Measurements from ENCODE around the gene ARHGAP6.
"Not testable (repeated sequence)": the region's sequence is repeated elsewhere in the genome, so short reads cannot be mapped to it uniquely, and the experiment has no call there.

Gene ARHGAP6

DNA sequence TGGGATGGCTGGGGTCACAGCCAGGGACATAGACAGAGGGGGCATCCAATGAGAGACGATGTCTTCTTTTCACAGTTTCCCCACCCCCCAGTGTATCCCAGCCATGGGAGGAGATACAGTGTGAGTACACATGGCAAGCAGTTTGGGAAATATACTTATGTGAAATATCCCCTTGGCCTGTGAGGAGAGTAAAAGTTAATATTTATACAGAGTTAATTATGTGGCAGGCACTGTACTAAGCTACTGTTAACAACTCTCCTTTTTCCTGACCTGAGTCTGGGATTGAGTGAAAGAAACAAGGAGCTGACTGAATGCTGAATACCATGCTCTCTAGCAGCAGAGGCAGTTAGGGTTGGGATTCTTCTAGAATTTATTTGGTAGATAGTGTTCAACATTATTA is 519.3 kb downstream of the ARHGAP6 start:
- DNase-seq: no peak

DNA sequence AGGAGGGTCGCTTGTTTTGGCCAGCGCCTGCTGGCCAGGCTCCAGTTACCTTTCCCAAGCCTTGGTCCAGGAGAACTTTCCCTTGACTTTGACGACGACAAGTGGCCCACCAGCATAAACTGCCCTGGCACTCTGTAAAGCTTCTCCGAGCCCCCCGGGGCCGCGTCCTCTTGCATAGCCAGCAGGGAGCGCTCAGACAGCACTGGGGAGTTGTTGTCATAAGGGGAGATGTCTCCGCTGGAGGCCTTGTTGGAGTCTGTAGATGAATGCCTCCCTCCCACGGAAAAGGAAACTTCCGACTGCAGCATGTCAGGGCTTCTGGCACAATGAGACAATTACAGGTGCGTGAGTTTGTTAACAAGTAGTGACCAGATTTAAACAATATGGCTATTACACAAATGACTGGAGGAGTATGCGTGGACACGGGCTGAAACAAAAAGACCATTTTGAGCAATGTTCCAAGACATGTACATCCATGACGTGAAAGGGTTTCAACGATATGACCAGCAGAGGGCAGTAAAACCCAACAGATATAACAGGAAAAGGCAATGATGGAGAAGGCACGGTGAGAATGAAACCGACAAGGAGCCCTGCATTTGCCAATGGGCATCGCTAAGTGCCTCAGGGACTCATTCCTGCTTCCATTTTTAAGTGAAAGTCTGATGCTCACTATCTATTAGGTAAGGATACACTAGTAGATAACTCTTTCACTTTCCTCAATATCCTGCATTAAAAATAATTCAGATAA is 521.6 kb downstream of the ARHGAP6 start:
- DNase-seq: peak; percentile 70

DNA sequence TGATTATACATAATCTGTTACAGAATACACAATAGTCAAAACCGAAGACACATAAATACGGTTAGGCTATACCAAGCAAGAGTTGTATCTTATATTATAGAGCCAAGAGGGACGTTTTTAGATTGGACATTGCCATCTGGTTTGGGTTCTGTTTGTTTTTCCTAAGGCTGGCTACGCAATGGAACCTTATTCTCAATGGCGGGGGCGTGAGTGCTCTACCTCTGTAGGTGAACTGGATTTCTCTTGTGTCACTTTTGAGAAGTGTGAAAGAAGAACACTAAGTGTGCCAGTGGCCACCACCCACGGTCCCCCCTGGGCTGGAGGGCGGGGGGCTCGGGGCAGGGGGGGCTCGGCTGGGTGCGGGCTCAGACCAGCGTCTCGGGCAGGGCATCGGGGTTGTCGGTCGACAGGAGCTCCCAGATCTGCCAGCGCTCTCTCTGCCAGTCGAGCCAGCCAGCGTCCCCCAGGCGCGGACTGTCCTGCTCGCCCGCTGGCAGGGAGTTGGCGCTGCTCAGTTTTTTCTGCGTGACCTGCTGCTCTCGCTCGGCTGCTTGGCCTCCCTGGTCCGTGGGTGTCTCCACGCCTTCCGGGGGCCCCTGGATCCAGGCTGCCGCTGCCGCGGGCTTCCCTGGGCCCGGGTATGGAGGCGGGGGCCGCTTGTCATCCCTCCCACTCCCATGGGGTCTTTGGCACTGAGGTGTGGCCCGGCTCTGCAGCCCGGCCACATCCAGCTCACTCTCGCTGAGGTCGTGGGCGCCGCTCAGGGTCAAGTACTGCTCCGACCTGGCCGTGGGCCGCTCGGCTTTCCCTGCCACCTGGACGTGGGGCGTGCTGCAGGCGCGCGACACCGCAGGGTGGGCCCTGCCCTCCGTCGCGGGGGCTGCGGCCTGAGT is 527.0 kb downstream of the ARHGAP6 start:
- DNase-seq: no peak

DNA sequence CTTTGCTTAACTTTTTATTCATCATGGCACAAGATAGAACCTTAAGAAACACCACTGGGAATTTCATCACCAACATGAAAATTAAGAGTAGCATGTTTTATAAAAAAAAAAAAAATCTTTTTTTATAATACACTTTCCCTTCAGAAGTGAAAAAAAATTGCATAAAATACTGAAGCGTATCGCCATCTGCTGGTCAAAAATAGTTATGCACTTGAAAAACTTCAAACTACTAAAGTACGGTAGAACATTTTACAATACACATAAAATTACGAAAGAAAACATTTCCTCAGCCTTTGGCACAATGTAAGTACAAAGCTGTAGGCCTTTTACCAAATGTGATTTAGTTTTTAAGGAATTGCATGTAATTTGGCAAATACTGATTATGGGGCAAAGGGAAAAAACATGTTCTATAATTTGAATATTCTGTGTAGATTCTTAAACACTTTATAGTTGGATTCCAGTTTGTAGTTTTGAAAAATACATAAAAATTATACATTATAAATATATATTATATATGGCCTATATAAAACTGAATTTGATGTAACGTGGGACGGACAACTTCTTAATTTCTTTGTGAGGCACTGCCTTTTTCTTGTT is 528.1 kb downstream of the ARHGAP6 start:
- DNase-seq: peak; percentile 10

DNA sequence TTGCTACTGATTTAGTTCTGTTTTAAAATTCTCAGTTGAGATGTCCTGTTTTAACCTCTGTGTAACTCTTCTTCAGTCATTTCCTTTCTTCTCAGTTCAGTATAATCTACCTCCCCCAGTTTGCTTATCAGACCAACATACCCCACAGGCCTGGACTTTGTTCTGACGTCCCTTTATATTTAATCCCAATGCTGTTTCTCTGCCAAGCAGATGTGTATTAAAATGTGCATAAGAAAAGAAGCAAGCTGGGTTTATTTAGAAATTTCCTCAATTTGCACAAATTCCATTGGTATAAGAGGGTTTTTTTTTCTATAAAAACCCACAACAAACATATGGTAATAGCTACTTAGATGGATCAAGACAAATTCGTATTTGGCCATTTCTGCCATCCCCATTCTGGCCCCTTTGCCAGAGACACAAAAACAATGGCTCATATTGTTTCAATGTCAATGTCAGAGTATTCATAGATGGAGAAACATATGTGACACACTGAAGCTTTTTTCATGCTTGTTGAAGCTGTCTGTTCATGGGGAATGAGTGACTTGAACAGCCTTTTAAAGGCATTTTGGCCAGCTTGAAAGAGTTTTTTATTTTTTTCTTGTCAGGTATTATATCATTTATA is 530.0 kb downstream of the ARHGAP6 start:
- DNase-seq: no peak

DNA sequence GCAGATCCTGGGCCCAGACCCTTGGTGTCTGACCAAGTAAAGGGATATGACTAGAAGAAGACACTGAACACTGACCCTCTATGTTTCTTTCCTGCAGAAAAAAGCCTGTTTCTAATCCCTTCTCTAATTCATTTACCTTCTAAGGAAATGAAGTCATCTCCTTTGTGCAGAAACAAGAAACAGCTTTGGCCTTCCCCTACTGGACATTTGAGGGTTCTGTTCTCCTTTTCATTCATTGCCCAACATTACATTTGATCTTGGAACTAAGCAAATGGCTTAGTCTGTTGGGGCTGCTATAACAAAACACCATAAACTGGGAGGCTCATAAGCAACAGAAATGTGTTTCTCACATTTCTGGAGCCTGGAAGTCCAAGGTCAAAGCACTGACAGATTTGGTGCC is 534.6 kb downstream of the ARHGAP6 start:
- no peak for DNase-seq

DNA sequence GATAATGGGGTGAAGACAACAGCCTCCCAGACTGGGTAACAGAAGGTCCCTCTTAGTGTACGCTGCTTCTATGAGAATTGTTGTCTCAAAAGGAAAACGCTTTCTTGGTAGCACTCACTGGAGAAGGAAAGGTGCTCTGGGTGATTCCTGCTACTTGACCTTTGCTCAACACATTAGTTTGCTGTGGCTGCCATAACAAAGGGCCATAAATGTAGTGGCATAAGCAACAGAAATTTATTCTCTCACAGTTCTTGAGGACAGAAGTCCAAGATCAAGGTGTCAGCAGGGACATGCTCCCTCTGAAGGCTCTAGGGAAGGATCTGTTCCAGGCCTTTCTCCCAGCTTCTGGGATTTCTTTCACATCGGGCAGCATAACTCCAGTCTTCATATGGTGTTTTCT is 535.6 kb downstream of the ARHGAP6 start:
- DNase-seq: no peak

DNA sequence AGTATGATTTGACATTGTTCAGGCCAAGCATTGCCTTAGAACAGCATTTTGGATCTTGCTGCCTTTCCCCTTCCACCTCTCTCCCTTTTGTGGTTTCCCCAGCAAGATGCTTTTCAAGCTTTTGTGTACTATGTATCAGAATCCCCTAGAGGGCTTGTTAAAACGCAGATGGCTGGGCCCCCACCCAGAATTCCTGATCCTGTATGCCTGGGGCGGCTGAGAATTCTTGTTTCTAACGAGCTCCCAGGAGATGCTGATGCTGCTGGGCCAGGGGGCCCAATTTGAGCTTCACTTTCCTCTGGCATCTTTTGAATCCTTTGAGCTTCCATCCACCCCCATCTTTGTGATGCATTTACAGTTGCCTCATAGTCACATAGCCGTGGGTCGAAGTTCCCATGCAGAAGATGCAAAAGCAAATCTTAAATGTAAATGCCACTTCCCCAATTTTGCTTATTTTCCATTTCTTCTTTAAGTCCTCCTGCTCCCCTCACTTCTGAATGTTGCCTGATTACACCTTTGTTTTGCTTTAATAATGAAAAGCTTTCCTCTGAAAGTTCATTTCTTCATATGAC is 536.1 kb downstream of the ARHGAP6 start:
- DNase-seq: no peak

DNA sequence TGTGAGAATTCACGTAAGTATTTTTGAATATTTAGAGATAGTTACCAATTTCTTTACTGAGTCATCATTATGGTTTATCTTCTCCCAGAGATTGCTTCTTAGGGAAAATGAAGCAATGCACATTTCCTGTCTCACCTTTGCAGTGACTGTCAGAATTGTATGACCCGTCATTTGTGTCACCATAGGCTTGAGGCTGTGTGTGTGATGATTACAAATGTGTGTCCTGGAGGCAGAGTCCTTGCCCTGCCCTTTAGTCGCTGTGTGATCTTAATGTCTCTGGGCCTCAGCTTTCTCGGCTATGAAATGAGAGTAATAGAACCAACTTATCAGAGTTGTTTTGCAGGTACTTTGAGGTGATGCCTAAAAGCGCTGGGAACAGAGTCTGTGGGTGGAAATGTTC is 540.7 kb downstream of the ARHGAP6 start:
- DNase-seq: no peak

DNA sequence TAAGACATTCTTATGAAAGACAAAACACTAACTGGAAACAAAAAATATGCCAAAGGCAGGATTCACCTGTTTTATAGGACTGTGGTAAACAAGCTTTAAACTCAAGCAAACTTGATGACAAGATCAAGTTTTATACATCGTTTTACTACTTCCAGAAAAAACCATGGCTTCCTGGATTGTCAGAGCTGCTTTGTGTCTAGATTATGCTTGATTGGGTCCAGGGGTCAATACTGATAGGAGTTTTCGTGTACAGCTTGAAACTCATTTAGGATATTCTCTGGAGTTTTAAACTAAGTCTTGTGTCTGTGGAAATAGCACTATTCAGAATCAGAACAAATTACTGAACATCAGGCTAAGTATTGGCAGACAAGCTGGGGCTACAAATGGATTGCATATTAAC is 541.6 kb downstream of the ARHGAP6 start:
- no peak for DNase-seq

DNA sequence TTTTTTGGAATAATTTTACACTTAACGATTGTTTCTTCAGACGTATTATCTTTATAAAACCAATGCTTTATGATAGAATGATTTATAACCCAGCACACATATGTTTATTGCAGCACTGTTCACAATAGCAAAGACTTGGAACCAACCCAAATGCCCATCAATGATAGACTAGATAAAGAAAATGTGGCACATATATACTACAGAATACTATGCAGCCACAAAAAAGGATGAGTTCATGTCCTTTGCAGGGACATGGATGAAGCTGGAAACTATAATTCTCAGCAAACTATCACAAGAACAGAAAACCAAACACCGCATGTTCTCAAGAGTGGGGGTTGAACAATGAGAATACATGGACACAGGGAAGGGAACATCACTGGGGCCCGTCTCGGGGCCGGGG is 542.6 kb downstream of the ARHGAP6 start:
- DNase-seq: not testable (repeated sequence)

DNA sequence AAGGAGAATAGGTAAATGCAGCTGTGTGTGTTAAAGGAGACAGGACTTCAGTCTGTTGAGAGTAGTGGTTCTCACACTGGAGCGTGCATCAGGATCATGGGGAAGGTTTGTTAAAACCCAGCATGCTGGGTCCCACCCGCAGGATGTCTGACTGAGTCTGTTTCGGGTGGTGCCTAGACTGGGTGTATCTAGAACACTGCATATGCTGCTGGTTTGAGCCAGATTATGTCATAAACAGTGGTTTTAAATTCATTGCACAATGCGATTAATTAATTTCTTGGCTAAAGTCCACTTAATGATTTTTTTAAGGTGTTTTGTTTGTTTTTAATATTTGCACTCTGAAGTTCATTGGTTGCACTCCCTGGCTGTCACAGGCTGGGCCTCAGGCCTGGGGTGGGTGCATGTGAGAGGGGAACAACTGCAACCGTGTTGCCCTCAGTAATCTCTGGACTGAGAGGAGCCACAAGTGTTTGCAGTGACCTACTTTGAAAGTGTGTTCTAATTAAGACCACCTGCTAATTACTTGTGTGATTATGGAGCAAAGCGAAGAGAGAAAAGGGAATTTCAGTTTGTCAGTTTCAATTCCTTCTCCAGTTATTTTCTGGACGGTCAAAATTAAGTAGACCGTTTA is 546.3 kb downstream of the ARHGAP6 start:
- no peak for DNase-seq

DNA sequence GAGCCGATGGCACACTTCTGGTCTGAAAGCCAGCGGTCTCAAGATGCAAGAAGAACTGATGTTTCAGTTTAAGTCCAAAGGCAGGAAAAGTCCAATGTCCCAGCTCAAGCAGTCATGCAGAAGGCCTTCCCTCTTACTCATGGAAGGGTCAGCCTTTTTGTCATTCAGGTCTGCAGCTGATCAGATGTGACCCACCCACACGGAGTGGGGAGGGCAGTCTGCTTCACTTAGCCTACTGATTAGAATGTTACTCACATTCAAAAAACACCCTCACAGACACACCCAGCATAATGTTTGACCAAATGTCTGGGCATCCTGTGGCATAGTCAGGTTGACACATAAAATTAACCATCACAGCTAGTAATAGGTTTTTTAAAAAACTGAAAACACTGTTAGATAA is 548.0 kb downstream of the ARHGAP6 start:
- DNase-seq: no peak

DNA sequence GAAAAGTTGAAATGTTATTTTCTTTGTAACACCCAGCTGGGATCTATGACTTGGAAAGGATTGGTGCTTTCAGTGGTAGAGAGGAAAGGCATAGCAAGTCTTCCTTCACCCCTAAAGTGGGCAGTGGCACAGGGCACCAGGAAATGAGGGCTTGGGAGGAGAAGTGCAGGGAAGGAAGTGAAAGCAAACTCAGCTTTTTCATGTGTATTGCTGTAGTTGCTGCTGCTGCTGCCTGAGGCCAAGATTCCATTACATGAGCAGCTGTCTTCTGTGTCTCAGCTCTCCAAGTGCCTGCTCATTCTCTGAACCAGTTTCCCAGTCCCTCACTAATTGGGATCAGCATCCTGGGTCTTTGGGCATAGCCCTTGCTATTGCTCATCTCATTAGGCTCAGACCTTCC is 552.0 kb downstream of the ARHGAP6 start:
- DNase-seq: no peak

DNA sequence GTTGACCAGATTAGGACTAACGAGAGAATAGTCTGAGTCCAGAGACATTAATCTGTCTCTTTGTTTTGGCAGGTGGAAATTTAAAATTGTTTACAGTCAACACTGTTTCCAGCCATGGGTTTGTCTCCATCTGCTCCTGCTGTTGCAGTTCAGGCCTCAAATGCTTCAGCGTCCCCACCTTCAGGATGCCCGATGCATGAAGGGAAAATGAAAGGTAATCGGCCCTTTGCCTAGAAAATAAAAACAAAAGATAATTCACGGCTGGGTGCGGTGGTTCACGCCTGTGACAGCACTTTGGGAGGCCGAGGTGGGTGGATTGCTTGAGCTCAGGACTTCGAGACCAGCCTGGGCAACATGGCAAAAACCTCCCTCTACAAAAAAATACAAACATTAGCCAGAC is 553.8 kb downstream of the ARHGAP6 start:
- no peak for DNase-seq

DNA sequence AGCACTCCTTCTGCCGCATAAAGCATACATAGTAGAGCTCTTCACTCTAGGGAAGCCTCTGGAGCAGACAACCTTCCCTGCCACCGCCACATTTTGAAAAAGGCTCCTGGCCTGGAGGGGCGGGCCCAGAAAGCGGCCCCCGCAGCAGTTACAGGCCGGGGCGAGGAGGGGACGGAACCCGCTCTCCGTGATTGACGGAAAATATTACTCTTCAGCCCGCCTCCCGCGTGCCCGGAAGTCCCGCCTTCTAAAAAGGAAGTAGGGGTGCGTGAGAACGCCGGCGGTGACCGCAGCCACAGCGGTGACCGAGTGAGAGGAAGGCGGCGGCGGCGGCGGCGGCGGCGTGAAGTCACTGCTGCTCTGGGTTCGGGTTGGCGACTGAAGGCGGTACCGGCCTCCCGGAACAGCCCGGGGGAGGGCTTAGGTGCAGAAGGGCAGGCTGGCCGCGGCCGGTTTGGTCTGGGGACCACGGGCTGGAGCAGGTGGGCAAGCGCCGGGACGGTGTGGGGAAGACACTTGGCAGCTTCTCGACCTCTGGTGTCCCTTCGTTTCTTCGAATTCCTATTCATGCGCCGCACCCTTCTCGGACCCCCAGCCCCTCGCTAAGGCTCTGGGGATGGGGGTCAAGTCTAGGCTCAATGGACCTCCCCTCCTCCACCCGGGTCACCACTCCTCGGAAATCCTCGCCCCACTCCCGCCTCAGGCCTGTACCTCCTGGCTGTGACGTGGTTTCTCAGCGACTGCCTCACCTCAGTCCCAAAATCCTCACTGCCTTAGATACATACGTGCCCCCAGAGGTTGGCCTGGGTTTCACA is 554.5 kb downstream of the ARHGAP6 start, which contains the start of gene HCCS:
HCCS (plus strand) TSS at position 296 of the 815 bp plus-strand sequence. CDS start 729 bp downstream, outside the sequence.
- peak; percentile 86 for DNase-seq

DNA sequence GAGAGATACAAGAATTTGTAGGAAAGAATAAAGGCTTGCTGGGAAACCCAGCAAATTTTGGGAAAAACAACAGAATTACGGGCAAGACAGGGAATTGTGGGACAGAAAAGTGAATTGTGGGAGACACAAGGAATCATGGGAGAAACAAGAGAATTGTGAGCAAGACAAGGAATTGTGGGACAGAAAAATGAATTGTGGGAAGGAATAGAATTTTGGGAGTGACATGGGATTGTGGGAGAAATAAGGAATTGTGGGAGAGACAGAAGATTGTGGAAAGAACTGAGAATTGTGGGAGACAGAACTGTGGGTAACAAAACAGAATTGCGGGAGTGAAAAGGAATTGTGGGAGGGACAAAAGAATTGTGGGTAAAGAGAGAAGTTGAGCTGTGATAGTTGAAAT is 555.8 kb downstream of the ARHGAP6 start:
- DNase-seq: no peak

DNA sequence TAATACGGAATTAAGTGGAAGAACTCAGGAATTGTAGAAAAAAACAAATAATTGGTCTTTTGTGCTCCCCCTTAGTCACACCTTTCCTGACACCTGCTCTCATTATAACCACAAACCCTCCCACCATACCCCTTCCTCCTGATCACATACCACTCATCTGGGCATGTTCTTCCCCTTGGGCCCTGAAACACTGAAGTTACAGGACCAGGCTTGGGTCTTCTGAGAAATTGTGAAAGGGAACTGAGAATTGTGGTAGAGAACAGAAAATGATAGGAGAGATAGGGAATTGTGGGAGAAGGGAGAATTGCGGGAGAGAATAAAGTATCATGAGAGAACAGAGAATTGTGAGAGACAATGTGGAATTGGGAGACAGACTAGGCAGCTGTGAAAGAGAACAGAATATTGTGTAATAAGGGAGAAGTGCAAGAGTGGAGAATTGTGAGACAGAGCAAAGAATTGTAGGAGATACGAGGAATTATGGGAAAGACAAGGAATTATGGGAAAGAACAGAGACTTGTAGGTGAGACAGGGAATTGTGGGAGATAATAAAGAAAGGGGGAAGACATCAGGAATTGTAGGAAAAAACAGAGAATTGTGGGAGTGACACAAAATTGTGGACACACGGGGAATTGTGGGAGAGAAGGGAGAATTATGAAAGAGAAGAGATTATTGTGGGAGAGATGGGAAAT is 557.3 kb downstream of the ARHGAP6 start:
- DNase-seq: no peak

DNA sequence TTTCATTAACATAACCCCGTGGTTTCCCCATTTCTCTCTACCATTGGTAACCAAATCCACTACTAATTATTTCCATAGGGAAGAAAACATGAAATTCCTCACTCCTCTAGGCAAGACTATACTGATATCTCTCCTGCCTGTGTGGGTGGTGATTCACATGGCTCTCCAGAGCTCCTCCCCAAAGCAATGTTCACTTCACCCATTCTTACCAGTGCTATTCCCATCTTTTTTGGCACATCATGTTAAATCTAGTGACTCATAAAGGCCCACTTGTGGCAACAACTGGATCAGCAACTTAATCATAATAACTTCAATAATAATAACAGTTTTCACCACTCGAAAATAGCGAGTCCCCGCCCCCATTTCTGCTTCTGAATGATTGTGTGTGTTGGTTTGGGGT is 560.6 kb downstream of the ARHGAP6 start:
- peak; percentile 23 for DNase-seq

DNA sequence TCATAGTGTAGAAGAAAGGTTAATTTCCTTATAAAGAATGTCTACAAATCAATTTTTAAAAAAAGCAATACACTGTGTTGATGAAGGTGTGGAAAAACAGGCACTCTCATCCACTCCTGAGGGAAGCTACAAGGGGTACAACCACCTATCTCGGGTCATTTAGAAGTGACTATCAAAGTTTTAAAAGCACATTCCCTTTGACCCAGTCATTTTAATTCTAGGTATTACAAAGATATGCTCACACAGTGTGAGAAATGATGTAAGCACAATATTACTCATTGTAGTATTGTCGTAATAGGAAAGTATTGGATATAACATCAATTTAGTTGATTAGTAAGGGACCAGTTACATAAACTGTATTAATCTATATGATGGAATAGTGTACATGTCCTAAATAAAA is 562.0 kb downstream of the ARHGAP6 start:
- DNase-seq: no peak

DNA sequence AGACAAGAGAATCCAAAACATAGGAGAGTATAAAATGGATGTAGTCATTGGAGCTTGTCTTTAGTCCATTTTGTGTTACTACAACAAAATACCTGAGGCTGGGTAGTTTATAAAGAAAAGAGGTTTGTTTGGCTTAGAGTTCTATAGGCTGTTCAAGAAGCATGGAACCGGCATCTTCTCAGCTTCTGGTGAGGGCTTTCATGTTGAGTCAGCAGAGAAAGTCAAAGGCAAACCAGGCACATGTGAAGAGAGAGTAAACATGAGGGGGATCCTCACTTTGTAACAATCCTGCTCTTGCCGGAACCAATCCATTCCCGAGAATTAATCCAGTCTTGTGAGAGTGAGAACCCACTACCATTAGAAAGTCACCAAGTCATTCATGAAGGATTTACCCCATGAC is 562.7 kb downstream of the ARHGAP6 start:
- DNase-seq: no peak
